IMR-90 (cell line): ENCODE measurements around the gene LOC101059915.
"Not testable (repeated sequence)": the region's sequence is repeated elsewhere in the genome, so short reads cannot be mapped to it uniquely, and the experiment has no call there.

Source experiments
- CEBPB ChIP-seq: IDR thresholded peaks from 2 replicates; pipeline ENCODE4 v1.6.1; 2012; ENCODE audit warnings: low read depth, low read length, improper control_type of control experiment
- CTCF ChIP-seq: conservative IDR thresholded peaks from 2 replicates; pipeline ENCODE4 v1.5.1; 2012; ENCODE audit warnings: mild to moderate bottlenecking, low read depth, low read length, improper control_type of control experiment
- MAFK ChIP-seq: IDR thresholded peaks from 2 replicates; pipeline ENCODE4 v1.6.1; 2012; ENCODE audit warnings: low read depth, low read length, improper control_type of control experiment
- POLR2A ChIP-seq: IDR thresholded peaks from 2 replicates; pipeline ENCODE4 v1.6.1; 2012; ENCODE audit warnings: mild to moderate bottlenecking, low read depth, low read length
- RAD21 ChIP-seq: IDR thresholded peaks from 2 replicates; pipeline ENCODE4 v1.6.1; 2012; ENCODE audit warnings: low read length, improper control_type of control experiment
- RCOR1 ChIP-seq: IDR thresholded peaks from 2 replicates; pipeline ENCODE4 v1.6.1; 2012; ENCODE audit warnings: mild to moderate bottlenecking, low read length, improper control_type of control experiment; ENCODE audit not compliant: insufficient replicate concordance
- RFX5 ChIP-seq: IDR thresholded peaks from 2 replicates; pipeline ENCODE4 v1.8.0; 2012; ENCODE audit warnings: low read depth, mild to moderate bottlenecking, low read length, moderate library complexity
- USF2 ChIP-seq: fragments of 150-350 bp; IDR thresholded peaks from 2 replicates; pipeline ENCODE4 v1.6.1; 2017; ENCODE audit warnings: mild to moderate bottlenecking, antibody characterized with exemption, low read length, low read depth

DNA sequence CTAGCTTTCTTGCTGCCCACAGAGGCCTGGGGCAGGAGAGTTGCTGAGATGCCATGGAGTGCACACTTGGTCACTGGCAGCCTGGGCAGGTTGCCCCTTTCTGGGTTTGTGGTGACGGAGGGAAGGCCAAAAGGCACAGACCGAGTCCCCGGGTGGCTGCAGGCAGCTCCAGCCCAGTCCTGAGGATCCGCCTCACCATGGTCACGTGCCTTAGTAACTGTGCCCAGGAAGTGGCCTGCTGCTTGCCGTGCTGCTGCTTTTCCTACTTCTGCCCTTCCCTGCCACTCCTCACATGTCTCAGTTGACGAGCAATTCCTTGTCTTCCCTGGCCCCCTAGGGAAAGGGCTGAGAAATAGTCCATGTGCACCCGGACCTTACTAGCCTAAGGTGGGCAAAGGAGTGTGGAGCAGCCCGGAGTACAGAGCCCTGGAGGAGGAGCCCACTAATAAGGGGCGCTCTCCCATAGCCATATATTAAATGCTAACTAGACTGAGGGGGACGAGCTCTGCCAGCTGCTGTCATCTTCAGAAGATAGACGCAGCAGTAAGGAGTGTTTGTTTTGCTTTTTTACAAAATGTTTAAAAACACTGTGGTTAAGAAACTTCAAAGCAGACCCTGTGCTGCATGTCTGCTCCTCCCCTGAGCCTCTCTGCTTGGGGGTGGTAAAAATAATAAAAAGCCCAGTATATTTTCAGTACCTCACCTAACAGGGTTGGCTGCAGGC, 31.1 kb downstream of the LOC101059915 start:
- not testable (repeated sequence) for TF ChIP-seq RFX5, CTCF, POLR2A, CEBPB, RAD21, USF2, RCOR1, MAFK
